GM18909 (cell line): ENCODE results near the gene ADAMTSL4.

ENCODE experiments used
- ATAC-seq: cut with Tn5 transposase; IDR thresholded peaks from one replicate; pipeline ENCODE4 v1.9.1; 2021; ENCODE audit warnings: mild to moderate bottlenecking; ENCODE audit not compliant: unreplicated experiment, poor library complexity

Gene ADAMTSL4

GRCh38 chr1:150532860-150533259 is 16.3 kb upstream of the ADAMTSL4 start:
- no peak for ATAC-seq

- no peak for ATAC-seq
Measured at GRCh38 chr1:150534002-150534401, 15.2 kb upstream of the ADAMTSL4 start.

GRCh38 chr1:150535511-150536287 is 13.5 kb upstream of the ADAMTSL4 start:
- ATAC-seq: no peak

GRCh38 chr1:150536836-150537731 is 12.1 kb upstream of the ADAMTSL4 start:
- no peak for ATAC-seq

GRCh38 chr1:150537732-150538684 is 11.2 kb upstream of the ADAMTSL4 start:
- ATAC-seq: no peak

GRCh38 chr1:150543500-150544143 is 5.6 kb upstream of the ADAMTSL4 start:
- ATAC-seq: no peak

GRCh38 chr1:150544204-150544603 is 5.0 kb upstream of the ADAMTSL4 start:
- no peak for ATAC-seq

GRCh38 chr1:150545486-150546032 is 3.6 kb upstream of the ADAMTSL4 start:
- ATAC-seq: no peak

GRCh38 chr1:150546294-150546937 is 2.8 kb upstream of the ADAMTSL4 start:
- ATAC-seq: no peak

GRCh38 chr1:150548324-150548631 is 930 bp upstream of the ADAMTSL4 start:
- ATAC-seq: no peak

- no peak for ATAC-seq
Measured at GRCh38 chr1:150549496-150550221, 451 bp downstream of the ADAMTSL4 start.

- no peak for ATAC-seq
Measured at GRCh38 chr1:150550222-150551050, 1.2 kb downstream of the ADAMTSL4 start.

GRCh38 chr1:150551051-150551783 is 2.0 kb downstream of the ADAMTSL4 start:
- no peak for ATAC-seq

- ATAC-seq: no peak
Measured at GRCh38 chr1:150551784-150552127, 2.5 kb downstream of the ADAMTSL4 start.

GRCh38 chr1:150552128-150552910 is 3.1 kb downstream of the ADAMTSL4 start:
- ATAC-seq: no peak

GRCh38 chr1:150552911-150553289 is 3.7 kb downstream of the ADAMTSL4 start:
- ATAC-seq: no peak
